WTC11 (cell line): Measurements from ENCODE around the gene GLRA1.

Source experiments
- E2F5 ChIP-seq: sonication (generic); formaldehyde crosslinking; IDR thresholded peaks from 2 replicates; pipeline ENCODE4 v1.8.1; 2022; ENCODE audit warnings: mild to moderate bottlenecking, moderate library complexity, missing genetic modification reagents
- ZNF532 ChIP-seq: fragments of 250-450 bp; sonication (Bioruptor Pico); IDR thresholded peaks from 2 replicates; pipeline ENCODE4 v1.9.0; 2021; ENCODE audit warnings: mild to moderate bottlenecking, borderline replicate concordance
- TF ChIP-seq, protein P1 (sequence below): fragments of 200-600 bp; IDR thresholded peaks from 2 replicates; pipeline ENCODE4 v1.8.0; 2022; ENCODE audit warnings: antibody characterized with exemption
- TF ChIP-seq, protein P2 (sequence below): sonication (generic); formaldehyde crosslinking; IDR thresholded peaks from 2 replicates; pipeline ENCODE4 v1.8.1; 2023; ENCODE audit warnings: mild to moderate bottlenecking, missing genetic modification reagents, moderate library complexity

- TF ChIP-seq ZNF532 (CRISPR knock-in tag): no peak
- TF ChIP-seq E2F5 (CRISPR knock-in tag): no peak
- TF ChIP-seq, protein P1, sequence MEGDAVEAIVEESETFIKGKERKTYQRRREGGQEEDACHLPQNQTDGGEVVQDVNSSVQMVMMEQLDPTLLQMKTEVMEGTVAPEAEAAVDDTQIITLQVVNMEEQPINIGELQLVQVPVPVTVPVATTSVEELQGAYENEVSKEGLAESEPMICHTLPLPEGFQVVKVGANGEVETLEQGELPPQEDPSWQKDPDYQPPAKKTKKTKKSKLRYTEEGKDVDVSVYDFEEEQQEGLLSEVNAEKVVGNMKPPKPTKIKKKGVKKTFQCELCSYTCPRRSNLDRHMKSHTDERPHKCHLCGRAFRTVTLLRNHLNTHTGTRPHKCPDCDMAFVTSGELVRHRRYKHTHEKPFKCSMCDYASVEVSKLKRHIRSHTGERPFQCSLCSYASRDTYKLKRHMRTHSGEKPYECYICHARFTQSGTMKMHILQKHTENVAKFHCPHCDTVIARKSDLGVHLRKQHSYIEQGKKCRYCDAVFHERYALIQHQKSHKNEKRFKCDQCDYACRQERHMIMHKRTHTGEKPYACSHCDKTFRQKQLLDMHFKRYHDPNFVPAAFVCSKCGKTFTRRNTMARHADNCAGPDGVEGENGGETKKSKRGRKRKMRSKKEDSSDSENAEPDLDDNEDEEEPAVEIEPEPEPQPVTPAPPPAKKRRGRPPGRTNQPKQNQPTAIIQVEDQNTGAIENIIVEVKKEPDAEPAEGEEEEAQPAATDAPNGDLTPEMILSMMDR: no peak
- TF ChIP-seq, protein P2, sequence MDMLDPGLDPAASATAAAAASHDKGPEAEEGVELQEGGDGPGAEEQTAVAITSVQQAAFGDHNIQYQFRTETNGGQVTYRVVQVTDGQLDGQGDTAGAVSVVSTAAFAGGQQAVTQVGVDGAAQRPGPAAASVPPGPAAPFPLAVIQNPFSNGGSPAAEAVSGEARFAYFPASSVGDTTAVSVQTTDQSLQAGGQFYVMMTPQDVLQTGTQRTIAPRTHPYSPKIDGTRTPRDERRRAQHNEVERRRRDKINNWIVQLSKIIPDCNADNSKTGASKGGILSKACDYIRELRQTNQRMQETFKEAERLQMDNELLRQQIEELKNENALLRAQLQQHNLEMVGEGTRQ: no peak
These were observed 22.4 kb downstream of the GLRA1 start for GRCh38 chr5:151902215-151902614.
